Measurements from ENCODE around the gene SPRR2D.
"Not testable (repeated sequence)": the region's sequence is repeated elsewhere in the genome, so short reads cannot be mapped to it uniquely, and the experiment has no call there.

The SPRR2D gene

DNA sequence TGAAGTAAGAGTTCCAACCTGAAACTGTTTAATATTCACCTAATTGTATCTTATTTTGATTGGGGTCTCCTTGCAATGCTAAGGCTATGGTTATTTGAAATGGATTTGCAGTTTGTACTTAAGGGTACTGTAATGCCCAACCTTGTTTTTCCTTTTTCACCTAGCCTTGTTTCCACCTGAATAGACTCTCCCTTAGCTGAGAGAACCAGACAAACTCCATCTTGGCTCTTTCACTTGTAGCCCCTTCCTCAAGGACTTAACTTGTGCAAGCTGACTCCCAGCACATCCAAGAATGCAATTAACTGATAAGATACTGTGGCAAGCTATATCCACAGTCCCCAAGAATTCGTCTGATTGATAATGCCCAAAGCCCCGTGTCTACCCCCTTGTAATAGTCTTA is 19.1 kb downstream of the SPRR2D start:
- not testable (repeated sequence) for DNase-seq (ENCODE audit: low spot score); FAIRE-seq

DNA sequence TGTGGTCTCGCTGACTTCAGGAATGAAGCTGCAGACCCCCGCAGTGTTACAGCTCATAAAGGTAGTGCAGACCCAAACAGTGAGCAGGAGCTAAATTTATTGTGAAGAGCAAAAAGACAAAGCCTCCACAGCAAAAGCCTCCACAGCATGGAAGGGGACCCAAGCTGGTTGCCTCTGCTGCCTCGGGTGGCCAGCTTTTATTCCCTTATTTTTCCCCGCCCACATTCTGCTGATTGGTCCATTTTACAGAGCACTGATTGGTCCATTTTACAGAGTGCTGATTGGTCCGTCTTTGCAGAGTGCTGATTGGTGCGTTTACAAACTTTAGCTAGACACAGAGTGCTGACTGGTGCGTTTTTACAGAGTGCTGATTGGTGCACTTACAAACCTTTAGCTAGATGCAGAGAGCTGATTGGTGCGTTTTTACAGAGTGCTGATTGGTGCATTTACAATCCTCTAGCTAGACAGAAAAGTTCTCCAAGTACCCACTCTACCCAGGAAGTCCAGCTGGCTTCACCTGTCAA is 29.6 kb downstream of the SPRR2D start:
- DNase-seq (ENCODE audit: low spot score); FAIRE-seq: not testable (repeated sequence)

DNA sequence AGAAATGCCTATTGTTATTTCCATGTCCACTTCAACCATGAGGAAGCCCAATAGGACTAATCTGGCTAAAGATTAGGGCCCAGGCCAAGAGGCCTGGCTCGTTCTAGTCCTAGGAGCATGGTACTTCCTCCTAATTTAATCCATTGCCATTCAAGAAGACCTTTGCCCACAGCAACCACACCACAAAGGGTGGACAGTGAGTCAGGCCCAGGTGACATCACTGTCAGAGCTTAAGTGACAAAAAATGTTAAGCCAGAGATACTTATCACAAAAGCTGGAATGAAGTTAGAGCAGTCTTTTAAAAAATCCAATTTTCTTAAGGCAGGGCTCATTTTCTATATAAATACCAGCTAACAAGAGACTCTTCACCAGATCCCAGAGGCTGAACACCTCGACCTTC is 39.5 kb downstream of the SPRR2D start, which contains the start of gene SPRR3:
Gene SPRR3, plus strand, starts transcription at position 368 of the 400 bp plus-strand sequence. CDS start 1,272 bp downstream, outside the sequence.
- FAIRE-seq (no peak), DNase-seq (ENCODE audit: low spot score) (no peak)

DNA sequence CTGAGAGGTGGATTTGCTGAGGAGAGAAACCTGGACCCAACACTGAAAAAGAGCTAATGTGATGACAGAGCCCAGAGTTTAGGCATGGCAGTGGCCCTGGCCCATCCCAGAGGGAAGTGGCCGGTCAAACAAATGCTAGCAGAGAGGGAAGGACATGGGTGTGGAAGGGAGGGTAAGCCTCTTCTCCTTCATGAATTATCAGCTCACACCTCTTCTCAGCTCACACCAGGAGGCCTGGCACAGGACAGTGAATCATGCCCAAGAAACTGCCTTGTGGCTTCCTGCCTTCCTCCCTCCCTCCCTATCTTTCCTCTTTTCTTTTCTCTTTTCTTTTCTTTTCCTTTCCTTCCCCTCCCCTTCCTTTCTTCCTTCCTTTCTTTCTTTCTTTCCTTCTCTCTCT is 40.6 kb downstream of the SPRR2D start:
- FAIRE-seq (no peak), DNase-seq (ENCODE audit: low spot score) (no peak)

- no peak for FAIRE-seq
- no peak for DNase-seq (ENCODE audit: low spot score)
Observed at GRCh38 chr1:152999818-153000217, 41.1 kb downstream of the SPRR2D start.

DNA sequence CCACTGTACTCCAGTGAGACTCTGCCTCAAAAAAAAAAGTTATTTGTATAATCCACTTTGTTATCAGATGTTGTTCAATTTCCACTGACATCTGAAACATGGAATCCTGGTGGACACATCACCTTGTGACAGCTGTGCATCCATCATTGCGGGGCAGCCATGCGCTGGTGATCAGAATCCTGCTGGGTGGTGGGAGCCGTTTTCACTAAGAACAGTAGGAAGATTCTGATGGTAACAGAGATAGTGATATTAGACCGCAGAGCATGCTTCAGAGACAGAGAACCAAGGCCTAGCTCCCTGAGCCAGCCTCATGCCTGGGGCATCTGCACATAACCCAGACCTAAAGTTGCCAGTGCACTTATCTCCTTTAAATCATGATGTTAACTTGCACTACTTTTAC is 42.4 kb downstream of the SPRR2D start:
- FAIRE-seq: no peak

GRCh38 chr1:152997901-152998300 is 43.0 kb downstream of the SPRR2D start:
- DNase-seq (ENCODE audit: low spot score) (no peak), FAIRE-seq (no peak)

More for the DNA sequence above, 42.4 kb downstream of the SPRR2D start:
- DNase-seq (ENCODE audit: low spot score): no peak

- FAIRE-seq (no peak), DNase-seq (ENCODE audit: low spot score) (no peak)
Observed at GRCh38 chr1:152996633-152997400, 44.1 kb downstream of the SPRR2D start.

DNA sequence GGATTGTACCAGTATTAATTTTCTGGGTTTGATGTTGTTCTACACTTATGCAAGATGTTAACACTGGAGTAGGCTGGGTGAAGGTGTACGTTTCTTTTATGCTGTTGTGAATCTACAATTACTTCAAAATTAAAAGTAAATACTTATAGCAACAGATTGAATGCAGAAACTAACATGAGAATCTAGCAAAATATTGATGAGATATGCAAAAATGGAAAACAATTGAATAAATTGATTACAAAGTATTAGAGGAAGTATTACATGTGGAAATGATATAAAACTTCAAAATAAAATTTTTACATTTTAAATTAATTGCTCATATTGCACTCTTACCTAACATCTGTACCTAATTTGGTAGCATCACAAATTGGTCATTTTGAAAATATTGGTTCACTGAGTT is 45.1 kb downstream of the SPRR2D start:
- FAIRE-seq (no peak), DNase-seq (ENCODE audit: low spot score) (no peak)

GRCh38 chr1:152993186-152993585 is 47.7 kb downstream of the SPRR2D start:
- peak; percentile 32 for FAIRE-seq
- no peak for DNase-seq (ENCODE audit: low spot score)

All from urothelium cell line (cell line).